HCT116 (cell line): ENCODE results near the gene C17orf67.

Experiments
- CBX3 ChIP-seq: IDR thresholded peaks from 2 replicates; pipeline ENCODE4 v1.6.1; 2012; ENCODE audit warnings: low read depth
- EZH2phosphoT487 ChIP-seq: fragments of 200-600 bp; IDR thresholded peaks from 2 replicates; pipeline ENCODE4 v1.6.1; 2018; ENCODE audit warnings: antibody characterized with exemption, borderline replicate concordance
- RAD21 ChIP-seq: IDR thresholded peaks from 2 replicates; pipeline ENCODE4 v1.6.1; 2012; ENCODE audit warnings: low read depth, mild to moderate bottlenecking
- SP1 ChIP-seq: IDR thresholded peaks from 2 replicates; pipeline ENCODE4 v1.6.1; 2012; ENCODE audit warnings: low read depth
- ZBTB33 ChIP-seq: IDR thresholded peaks from 2 replicates; pipeline ENCODE4 v1.6.1; 2011; ENCODE audit warnings: mild to moderate bottlenecking, low read length, moderate library complexity; ENCODE audit not compliant: insufficient replicate concordance; ENCODE audit errors: extremely low read depth
- ZFX ChIP-seq: fragments of 450-650 bp; IDR thresholded peaks from 2 replicates; pipeline ENCODE4 v1.6.1; 2017
- TF ChIP-seq, protein P1 (sequence below), 3 experiments: fragments of 200-600 bp in 1 of 3; sonication (generic) in 1 of 3; IDR thresholded peaks in 2 of 3; conservative IDR thresholded peaks in 1 of 3; 2 replicates each; pipeline ENCODE4 v1.5.1; 2012 to 2017; ENCODE audit warnings: low read depth in 2 of 3, low read length in 2 of 3, antibody characterized with exemption in 1 of 3, borderline replicate concordance in 1 of 3, control low read depth in 1 of 3, mild to moderate bottlenecking in 1 of 3, mixed read lengths in 1 of 3, mixed run types in 1 of 3, moderate library complexity in 1 of 3; ENCODE audit not compliant: insufficient read depth in 1 of 3

- TF ChIP-seq EZH2phosphoT487 (no peak), ZBTB33 (no peak), ZFX (no peak), SP1 (no peak), RAD21 (no peak), CBX3 (no peak)
- TF ChIP-seq, protein P1, sequence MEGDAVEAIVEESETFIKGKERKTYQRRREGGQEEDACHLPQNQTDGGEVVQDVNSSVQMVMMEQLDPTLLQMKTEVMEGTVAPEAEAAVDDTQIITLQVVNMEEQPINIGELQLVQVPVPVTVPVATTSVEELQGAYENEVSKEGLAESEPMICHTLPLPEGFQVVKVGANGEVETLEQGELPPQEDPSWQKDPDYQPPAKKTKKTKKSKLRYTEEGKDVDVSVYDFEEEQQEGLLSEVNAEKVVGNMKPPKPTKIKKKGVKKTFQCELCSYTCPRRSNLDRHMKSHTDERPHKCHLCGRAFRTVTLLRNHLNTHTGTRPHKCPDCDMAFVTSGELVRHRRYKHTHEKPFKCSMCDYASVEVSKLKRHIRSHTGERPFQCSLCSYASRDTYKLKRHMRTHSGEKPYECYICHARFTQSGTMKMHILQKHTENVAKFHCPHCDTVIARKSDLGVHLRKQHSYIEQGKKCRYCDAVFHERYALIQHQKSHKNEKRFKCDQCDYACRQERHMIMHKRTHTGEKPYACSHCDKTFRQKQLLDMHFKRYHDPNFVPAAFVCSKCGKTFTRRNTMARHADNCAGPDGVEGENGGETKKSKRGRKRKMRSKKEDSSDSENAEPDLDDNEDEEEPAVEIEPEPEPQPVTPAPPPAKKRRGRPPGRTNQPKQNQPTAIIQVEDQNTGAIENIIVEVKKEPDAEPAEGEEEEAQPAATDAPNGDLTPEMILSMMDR (IDR thresholded peaks at IDR 0.05 in 2 of 3, conservative IDR thresholded peaks at IDR 0.05 in 1 of 3; ENCODE audit: borderline replicate concordance in 1 of 3, insufficient read depth in 1 of 3, low read depth in 2 of 3, low read length in 2 of 3) = no peak
Observed at GRCh38 chr17:56850591-56850990, 16.9 kb upstream of the C17orf67 start.
